Measurements from ENCODE around the gene BAG1. TPM values are rescaled to one million over a fixed set of nuclear protein-coding genes. Genes with fewer than 3 reads are reported as not detected.

BAG1 gene
- total RNA-seq, 1 experiment from 2014 or later: 58.1 TPM

DNA sequence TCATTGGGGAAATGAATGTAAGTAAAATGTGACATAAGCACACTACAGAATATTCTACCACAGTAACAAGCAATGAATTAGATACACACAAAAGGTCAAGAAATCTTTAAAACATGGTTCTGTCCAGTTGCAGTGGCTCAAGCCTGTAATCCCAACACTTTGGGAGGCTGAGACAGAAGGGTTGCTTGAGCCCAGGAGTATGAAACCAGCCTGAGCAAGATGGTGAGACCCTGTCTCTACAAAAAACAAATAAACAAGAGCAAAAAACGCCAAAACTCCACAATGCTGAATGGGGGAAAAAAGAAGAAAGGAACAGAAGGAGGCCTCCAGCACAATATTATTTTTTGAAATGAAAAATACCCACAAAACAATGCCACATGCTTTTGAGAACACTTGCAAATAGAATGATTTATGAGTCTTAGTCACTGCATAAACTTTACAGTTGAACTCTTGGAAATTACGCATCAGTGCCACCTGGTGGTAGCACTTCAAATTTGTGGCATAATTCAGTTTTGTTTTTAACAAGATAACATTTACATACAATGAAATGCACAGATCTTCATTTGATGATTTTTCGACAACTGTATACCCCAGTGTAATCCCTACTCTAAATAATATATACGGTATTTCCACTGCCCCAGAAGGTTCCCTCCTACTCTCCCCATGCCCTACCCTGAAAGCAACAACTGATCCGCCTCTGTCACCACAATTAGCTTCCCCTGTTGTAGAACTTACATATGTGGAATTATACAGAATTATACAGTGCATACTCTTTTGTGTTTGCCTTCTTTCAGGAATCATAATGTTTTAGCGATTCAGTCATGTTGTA is 39.0 kb downstream of the BAG1 start:
- DNase-seq (ENCODE audit: low spot score): peak; percentile 81
- in situ Hi-C loops (cut with HindIII; ENCODE audit: low sequenced_read_pairs): no loop called here

- DNase-seq (ENCODE audit: low spot score): no peak
- in situ Hi-C loops (cut with HindIII; ENCODE audit: low sequenced_read_pairs): no loop called here
Observed at GRCh38 chr9:33223696-33224095, 40.8 kb downstream of the BAG1 start.

DNA sequence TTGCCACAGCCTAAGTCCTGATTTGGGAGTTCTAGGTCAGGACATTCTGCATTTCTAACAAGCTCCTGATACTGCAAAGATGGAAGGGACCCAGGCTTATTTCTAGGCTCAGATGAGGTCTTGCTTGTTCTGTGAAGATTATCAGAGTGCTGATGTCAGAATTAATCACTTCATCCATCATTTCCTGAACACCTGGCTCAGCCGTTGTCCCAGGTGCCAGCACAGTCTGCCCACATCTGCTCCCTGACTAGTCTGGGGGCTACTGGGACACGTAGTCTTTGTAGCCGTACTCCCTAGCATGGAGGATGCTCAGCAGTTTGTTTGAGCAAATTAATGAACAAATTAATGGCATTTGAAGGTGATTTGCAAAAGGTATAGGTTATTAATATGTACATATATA is 42.5 kb downstream of the BAG1 start:
- in situ Hi-C loops (cut with HindIII; ENCODE audit: low sequenced_read_pairs): no loop called here
- DNase-seq (ENCODE audit: low spot score): no peak

- DNase-seq (ENCODE audit: low spot score): no peak
- in situ Hi-C loops (cut with HindIII; ENCODE audit: low sequenced_read_pairs): no loop called here
Observed at GRCh38 chr9:33221568-33221884, 43.0 kb downstream of the BAG1 start.

DNA sequence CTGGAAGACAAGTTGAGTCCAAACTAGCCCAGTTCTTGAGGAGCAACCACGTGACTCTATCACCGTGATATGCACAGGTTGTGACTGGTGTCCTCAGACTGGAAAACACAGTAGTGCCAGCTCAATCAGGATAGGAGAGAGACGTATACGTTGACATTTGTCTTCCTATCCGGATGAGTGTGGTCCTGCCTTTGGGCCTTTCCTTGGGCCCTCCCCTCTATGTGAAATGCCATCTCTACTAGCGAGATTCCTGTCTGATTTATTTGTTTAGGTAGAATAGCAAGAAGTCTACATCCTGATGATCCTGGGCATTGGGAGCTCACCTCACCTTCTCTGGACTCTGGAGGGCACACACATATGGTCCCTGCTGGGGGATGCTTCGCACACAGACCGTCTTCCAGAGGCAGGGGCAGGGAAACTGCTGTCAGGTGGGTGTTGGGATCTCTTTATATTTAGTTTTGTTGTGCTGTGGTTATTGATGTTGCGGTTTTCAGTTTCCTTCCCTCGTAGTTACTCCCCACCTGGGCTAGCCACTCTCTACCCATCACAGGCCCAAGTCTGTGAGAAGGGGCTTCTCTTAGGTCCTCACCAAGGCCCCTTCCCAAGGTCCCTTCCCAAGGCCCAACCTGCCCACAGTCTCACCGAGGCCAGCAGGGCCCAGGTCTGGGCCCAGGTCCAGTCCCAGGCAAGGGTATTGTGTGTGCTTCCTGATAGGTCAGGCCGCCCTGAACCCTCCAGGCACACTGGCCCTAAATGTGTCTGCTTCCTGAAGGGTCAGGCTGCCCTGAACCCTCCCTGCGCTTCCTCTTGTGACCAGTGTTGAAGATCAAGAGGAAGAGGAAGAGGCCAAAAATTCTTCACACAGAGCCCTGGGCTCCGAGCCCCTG is 43.6 kb downstream of the BAG1 start:
- no peak for DNase-seq (ENCODE audit: low spot score)
- in situ Hi-C loops (cut with HindIII; ENCODE audit: low sequenced_read_pairs): no loop called here

DNA sequence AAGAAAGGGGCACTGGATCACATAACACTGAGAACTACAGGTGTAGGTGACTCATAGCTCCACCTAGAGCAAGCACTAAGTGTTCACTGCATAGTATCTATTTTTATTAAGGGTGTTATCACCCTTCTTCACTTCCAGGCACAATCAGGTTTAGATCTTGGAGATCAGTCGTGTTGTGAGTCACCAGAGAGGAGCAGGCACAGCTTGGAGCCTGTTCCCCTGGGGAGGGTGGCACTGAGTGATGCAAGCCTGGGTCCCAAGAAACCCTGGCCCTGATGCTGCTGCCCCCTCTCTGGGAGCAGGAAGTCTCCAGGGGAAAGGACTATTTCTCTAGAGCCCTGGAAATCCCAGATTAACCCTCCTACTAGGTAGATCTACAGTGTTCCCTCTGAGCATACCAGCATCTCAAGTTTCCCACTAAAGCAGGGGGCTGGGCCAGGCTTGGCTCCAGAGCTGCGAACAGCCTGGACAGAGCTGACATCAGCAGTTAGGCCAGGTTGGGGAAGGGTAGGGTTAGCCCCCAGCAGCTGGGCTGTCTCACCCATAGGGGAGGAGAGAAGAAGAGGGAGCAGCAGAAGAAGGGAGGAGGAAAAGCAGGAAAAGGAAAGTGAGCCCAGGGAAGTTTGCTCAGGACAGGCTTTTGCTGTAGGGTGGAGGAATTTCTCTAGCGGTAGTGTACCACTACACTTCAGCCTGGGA is 52.7 kb downstream of the BAG1 start:
- in situ Hi-C loops (cut with HindIII; ENCODE audit: low sequenced_read_pairs): no loop called here
- no peak for DNase-seq (ENCODE audit: low spot score)

GRCh38 chr9:33210006-33210715 is 54.3 kb downstream of the BAG1 start:
- DNase-seq (ENCODE audit: low spot score): no peak
- in situ Hi-C loops (cut with HindIII; ENCODE audit: low sequenced_read_pairs): no loop called here

DNA sequence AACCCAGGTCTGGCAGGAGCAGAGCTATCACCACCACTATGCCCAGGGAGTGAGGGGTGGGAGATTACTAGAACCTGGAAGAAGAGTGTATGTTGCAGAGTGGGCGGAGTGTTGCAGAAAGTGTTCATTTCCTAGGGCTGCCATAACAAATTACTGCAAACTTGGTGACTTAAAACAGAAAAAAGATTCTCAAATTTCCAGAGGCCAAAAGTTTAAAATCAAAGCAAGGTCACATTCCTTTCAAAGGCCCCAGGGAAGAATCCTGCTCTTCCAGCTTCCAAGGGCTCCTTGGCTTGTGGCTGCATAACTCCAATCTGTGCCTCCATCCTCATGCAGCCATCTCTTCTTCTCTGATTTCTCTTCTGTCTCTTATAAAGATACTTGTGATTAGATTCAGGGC is 55.1 kb downstream of the BAG1 start:
- DNase-seq (ENCODE audit: low spot score): no peak
- in situ Hi-C loops (cut with HindIII; ENCODE audit: low sequenced_read_pairs): no loop called here

GRCh38 chr9:33202552-33203201 is 61.8 kb downstream of the BAG1 start:
- DNase-seq (ENCODE audit: low spot score): no peak
- in situ Hi-C loops (cut with HindIII; ENCODE audit: low sequenced_read_pairs): no loop called here

Other genes starting within 250 kb of the BAG1 start
- gene DNAJA1, start 239.4 kb downstream of the BAG1 start, total RNA-seq (2014; rRNA removed; shearing (Covaris generic)): 163 and 266 TPM in 2 replicates
- 34.4 and 49.4 TPM in 2 replicates for gene SMU1, start 188.0 kb downstream of the BAG1 start, total RNA-seq (2014; rRNA removed; shearing (Covaris generic))
- gene B4GALT1, start 97.4 kb downstream of the BAG1 start, total RNA-seq (2014; rRNA removed; shearing (Covaris generic)): 15.1 and 15.3 TPM in 2 replicates
- gene SPINK4, start 24.5 kb downstream of the BAG1 start, total RNA-seq (2014; rRNA removed; shearing (Covaris generic)): not detected in 2 replicates
- 70.0 and 93.2 TPM in 2 replicates for gene CHMP5, start 341 bp upstream of the BAG1 start, total RNA-seq (2014; rRNA removed; shearing (Covaris generic))
- 14.8 and 17.4 TPM in 2 replicates for gene NFX1, start 25.8 kb upstream of the BAG1 start, total RNA-seq (2014; rRNA removed; shearing (Covaris generic))
- gene AQP7, start 137.9 kb upstream of the BAG1 start, total RNA-seq (2014; rRNA removed; shearing (Covaris generic)): 0.17 TPM in 1 of 2 replicates, not detected in the other
- gene AQP3, start 182.9 kb upstream of the BAG1 start, total RNA-seq (2014; rRNA removed; shearing (Covaris generic)): not detected in 2 replicates
- 21.8 and 33.8 TPM in 2 replicates for gene NOL6, start 209.2 kb upstream of the BAG1 start, total RNA-seq (2014; rRNA removed; shearing (Covaris generic))